Measurements from ENCODE around the gene MACROD2. TPM values are rescaled to one million over a fixed set of nuclear protein-coding genes. Genes with fewer than 3 reads are reported as not detected.

The MACROD2 gene
- total and polyA plus RNA-seq, 2 donors (not counting 1 experiment from before 2014, with no cell fraction given), result 5.3 to 6.7 TPM

- Histone ChIP-seq H3K4me3 (ENCODE audit: control extremely low read depth in 1 of 5, extremely low read depth in 1 of 5, insufficient read depth in 1 of 5, low read depth in 2 of 5, low read length in 4 of 5) (no peak overlapping the region), H2AFZ (ENCODE audit: insufficient read depth, low read depth, low read length, poor library complexity, severe bottlenecking) (no peak overlapping the region), H3K4me2 (replicated peaks; ENCODE audit: low read depth, low read length, poor library complexity, severe bottlenecking) (no peak overlapping the region), H3K79me2 (ENCODE audit: control insufficient read depth, insufficient read depth, low read length) (no peaks in the 10 kb centered on the region), H3K9ac (ENCODE audit: low read length) (no peak overlapping the region), H3K27me3 (replicated peaks in 1 of 4; ENCODE audit: control extremely low read depth in 1 of 4, control insufficient read depth in 3 of 4, insufficient read depth in 4 of 4, low read length in 3 of 4) (no peaks in the 10 kb centered on the region), H4K20me1 (ENCODE audit: control insufficient read depth, insufficient read depth, low read length, poor library complexity, severe bottlenecking) (no peaks in the 10 kb centered on the region), H3K36me3 (replicated peaks in 1 of 2; ENCODE audit: control extremely low read depth in 1 of 2, control insufficient read depth in 1 of 2, extremely low read depth in 1 of 2, insufficient read depth in 2 of 2, low read length in 1 of 2) (no peaks in the 10 kb centered on the region), H3K27ac (ENCODE audit: low read length in 2 of 2) (no peak overlapping the region), H3K4me1 (ENCODE audit: control insufficient read depth in 2 of 2, insufficient read depth in 2 of 2, low read length in 2 of 2) (no peaks in the 10 kb centered on the region), H3K9me3 (ENCODE audit: control extremely low read depth in 1 of 3, control insufficient read depth in 2 of 3, insufficient read depth in 1 of 3, low read length in 2 of 3) (peaks cover 0 to 1% (median 0%) of the 10 kb centered on the region in 3 donors)
- TF ChIP-seq CTCF (IDR thresholded peaks at IDR 0.05) (no peak), EZH2 (IDR thresholded peaks at IDR 0.05; ENCODE audit: borderline replicate concordance, insufficient read depth, low read depth, low read length, poor library complexity, severe bottlenecking) (no peak)
- DNase-seq (no peak), ATAC-seq (ENCODE audit: low read depth) (no peak)
- peaks cover 12% of the 10 kb centered on the region for H3K27me3 Mint-ChIP-seq
- intact Hi-C loops (cut with micrococcal nuclease), result no loop called here
- no peak overlapping the region for H3K27ac Mint-ChIP-seq
- no peaks in the 10 kb centered on the region for H3K4me1 Mint-ChIP-seq
- ChIA-PET CTCF (no interaction called here), POLR2A (no interaction called here)
- H3K9me3 Mint-ChIP-seq (ENCODE audit: insufficient read depth), result no peaks in the 10 kb centered on the region
- no peak overlapping the region for H3K4me3 Mint-ChIP-seq
Observed at GRCh38 chr20:14634665-14635064, 639.3 kb downstream of the MACROD2 start.

- no peak overlapping the region for H3K4me3 Mint-ChIP-seq
- Histone ChIP-seq H3K4me1 (ENCODE audit: control insufficient read depth in 2 of 2, insufficient read depth in 2 of 2, low read length in 2 of 2) (no peaks in the 10 kb centered on the region), H3K9ac (ENCODE audit: low read length) (no peak overlapping the region), H3K27ac (ENCODE audit: low read length in 2 of 2) (no peak overlapping the region), H3K27me3 (replicated peaks in 1 of 4; ENCODE audit: control extremely low read depth in 1 of 4, control insufficient read depth in 3 of 4, insufficient read depth in 4 of 4, low read length in 3 of 4) (no peaks in the 10 kb centered on the region), H2AFZ (ENCODE audit: insufficient read depth, low read depth, low read length, poor library complexity, severe bottlenecking) (no peak overlapping the region), H3K36me3 (replicated peaks in 1 of 2; ENCODE audit: control extremely low read depth in 1 of 2, control insufficient read depth in 1 of 2, extremely low read depth in 1 of 2, insufficient read depth in 2 of 2, low read length in 1 of 2) (no peaks in the 10 kb centered on the region), H3K79me2 (ENCODE audit: control insufficient read depth, insufficient read depth, low read length) (no peaks in the 10 kb centered on the region), H3K9me3 (ENCODE audit: control extremely low read depth in 1 of 3, control insufficient read depth in 2 of 3, insufficient read depth in 1 of 3, low read length in 2 of 3) (peaks cover 0 to 1% (median 0%) of the 10 kb centered on the region in 3 donors), H3K4me3 (ENCODE audit: control extremely low read depth in 1 of 5, extremely low read depth in 1 of 5, insufficient read depth in 1 of 5, low read depth in 2 of 5, low read length in 4 of 5) (no peak overlapping the region), H4K20me1 (ENCODE audit: control insufficient read depth, insufficient read depth, low read length, poor library complexity, severe bottlenecking) (no peaks in the 10 kb centered on the region), H3K4me2 (replicated peaks; ENCODE audit: low read depth, low read length, poor library complexity, severe bottlenecking) (no peak overlapping the region)
- no peaks in the 10 kb centered on the region for H3K4me1 Mint-ChIP-seq
- H3K9me3 Mint-ChIP-seq (ENCODE audit: insufficient read depth), result peaks cover 4% of the 10 kb centered on the region
- DNase-seq (no peak), ATAC-seq (ENCODE audit: low read depth) (no peak)
- intact Hi-C loops (cut with micrococcal nuclease), result no loop called here
- H3K27me3 Mint-ChIP-seq, result peaks cover 12% of the 10 kb centered on the region
- no CpG with 5 or more reads among the region's 4 CpGs for WGBS (ENCODE audit: insufficient coverage)
- CTCF ChIA-PET, result no interaction called here
- H3K27ac Mint-ChIP-seq, result no peak overlapping the region
- POLR2A ChIA-PET, result no interaction called here
- TF ChIP-seq CTCF (IDR thresholded peaks at IDR 0.05) (no peak), EZH2 (IDR thresholded peaks at IDR 0.05; ENCODE audit: borderline replicate concordance, insufficient read depth, low read depth, low read length, poor library complexity, severe bottlenecking) (no peak)
Observed at GRCh38 chr20:14637441-14637840, 642.1 kb downstream of the MACROD2 start.
